ENCODE data around the gene HAUS5.

The HAUS5 gene

DNA sequence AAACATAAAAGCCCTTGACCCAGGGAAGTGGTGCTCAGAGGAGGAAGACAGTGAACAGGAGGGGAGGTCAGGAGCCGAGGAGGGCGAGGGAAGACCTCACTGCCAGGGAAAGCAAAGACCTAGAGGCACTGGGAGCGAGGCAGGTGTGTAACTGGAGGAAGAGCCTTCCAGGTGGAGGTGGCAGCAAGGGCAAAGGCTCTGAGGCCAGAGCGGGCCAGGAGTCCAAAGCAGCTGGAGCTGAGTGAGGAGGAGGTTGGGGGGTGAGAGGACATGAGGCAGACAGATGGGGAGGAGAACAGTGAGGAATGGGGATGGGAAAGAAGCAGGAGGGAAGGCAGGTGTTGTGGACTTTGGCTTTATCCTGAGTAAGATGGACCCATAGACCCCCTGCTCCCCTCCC lies 57.4 kb downstream of the HAUS5 start:
- no peak for DNase-seq (ENCODE audit: low read depth in 1 of 2, low spot score in 1 of 2)

- DNase-seq (ENCODE audit: low read depth in 1 of 2, low spot score in 1 of 2): no peak
These were observed 58.2 kb downstream of the HAUS5 start for GRCh38 chr19:35670686-35671085.

DNA sequence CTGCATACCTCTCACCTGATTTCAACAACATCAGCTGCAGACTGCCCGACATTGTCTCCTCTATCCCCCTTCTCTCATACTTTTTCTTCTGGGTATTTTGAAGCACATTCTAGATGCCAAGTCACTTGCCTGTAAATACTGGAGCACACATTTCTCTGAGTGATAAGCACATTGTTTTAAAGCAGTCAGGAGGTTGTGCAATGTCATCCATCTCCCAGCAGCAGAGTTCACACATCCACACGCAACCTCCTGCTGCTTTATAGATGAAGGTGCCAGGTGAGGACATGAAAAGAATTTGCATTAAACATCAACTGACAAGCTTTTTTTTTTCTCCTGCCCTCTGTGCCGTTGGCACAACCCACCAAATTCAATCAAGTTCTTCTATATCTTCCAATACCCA lies 59.3 kb downstream of the HAUS5 start:
- no peak for DNase-seq (ENCODE audit: low read depth in 1 of 2, low spot score in 1 of 2)

DNA sequence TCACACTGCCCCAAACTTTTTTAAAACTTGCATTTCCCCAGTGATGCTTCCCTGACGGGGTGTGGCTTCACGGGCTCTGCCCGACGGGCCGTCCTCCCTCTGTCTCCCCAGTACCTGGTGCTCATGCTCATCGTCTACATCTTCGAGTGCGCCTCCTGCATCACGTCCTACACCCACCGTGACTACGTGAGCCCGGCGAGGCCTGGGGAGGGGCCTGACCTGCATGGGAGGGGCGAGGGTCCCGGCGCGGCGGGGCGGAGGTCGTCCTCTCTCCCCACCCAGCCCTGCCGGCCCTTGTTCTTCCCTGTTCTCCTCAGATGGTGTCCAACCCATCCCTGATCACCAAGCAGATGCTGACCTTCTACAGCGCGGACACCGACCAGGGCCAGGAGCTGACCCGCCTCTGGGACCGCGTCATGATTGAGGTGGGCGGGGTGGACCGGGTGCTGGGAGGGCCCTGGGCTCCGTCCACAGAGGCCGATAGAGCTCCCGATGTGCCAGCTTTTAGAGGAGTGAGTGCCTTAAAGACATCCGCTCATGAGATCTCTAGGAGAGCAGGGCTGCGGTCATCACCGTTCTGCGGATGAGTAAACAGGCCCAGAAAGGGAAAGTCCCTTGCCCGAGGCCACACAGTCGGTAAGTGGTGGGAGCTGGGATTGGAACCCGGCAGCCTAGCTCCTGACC lies 60.7 kb downstream of the HAUS5 start:
- peak in 1 of 2 donors; percentile 21 for DNase-seq (ENCODE audit: low read depth in 1 of 2, low spot score in 1 of 2)
